ENCODE results near the gene ACER2. TPM values are rescaled to one million over a fixed set of nuclear protein-coding genes. Genes with fewer than 3 reads are reported as not detected.

Gene ACER2
- total RNA-seq, 3 donors from 2014 or later (not counting 1 experiment from before 2014, with no cell fraction given) = 0.61 to 1.3 (median 1.2) TPM

GRCh38 chr9:19471737-19472648 lies 63.2 kb downstream of the ACER2 start:
- peaks cover 12 to 13% of the 10 kb centered on the region in 2 donors for H3K27me3 Mint-ChIP-seq (ENCODE audit: low read depth in 2 of 2)
- H3K4me1 Mint-ChIP-seq = peaks cover 5 to 6% of the 10 kb centered on the region in 2 donors
- H3K4me3 ChIP-seq (ENCODE audit: low read length) = no peak overlapping the region
- H3K36me3 ChIP-seq (ENCODE audit: control insufficient read depth, insufficient read depth, low read length) = no peaks in the 10 kb centered on the region
- no peaks in the 10 kb centered on the region for H3K36me3 Mint-ChIP-seq
- H3K4me3 Mint-ChIP-seq = peak overlapping the region; percentile 47
- 9% methylated on average over 18 of the region's 18 CpGs for WGBS (ENCODE audit: insufficient coverage)
- DNase-seq = peak in 1 of 2 donors; percentile 63
- ATAC-seq = peak; percentile 57 to 83 (median 58)
- H3K9me3 Mint-ChIP-seq = no peaks in the 10 kb centered on the region
- TF ChIP-seq CTCF (IDR thresholded peaks at IDR 0.05) = peak; percentile 51
- no peak overlapping the region for H3K27ac Mint-ChIP-seq
- H3K4me1 ChIP-seq (ENCODE audit: control insufficient read depth, insufficient read depth, low read length) = peaks cover 11% of the 10 kb centered on the region
- no peaks in the 10 kb centered on the region for H3K9me3 ChIP-seq (ENCODE audit: control insufficient read depth, insufficient read depth, low read length)
- no peak overlapping the region for H3K27ac ChIP-seq (ENCODE audit: low read length)
- no peaks in the 10 kb centered on the region for H3K27me3 ChIP-seq (ENCODE audit: control insufficient read depth, insufficient read depth, low read length)
- intact Hi-C loops (cut with micrococcal nuclease) = no loop called here

GRCh38 chr9:19473605-19474004 lies 64.8 kb downstream of the ACER2 start:
- Histone ChIP-seq H3K27ac (ENCODE audit: low read length) (no peak overlapping the region), H3K36me3 (ENCODE audit: control insufficient read depth, insufficient read depth, low read length) (no peaks in the 10 kb centered on the region), H3K4me1 (ENCODE audit: control insufficient read depth, insufficient read depth, low read length) (peaks cover 11% of the 10 kb centered on the region), H3K27me3 (ENCODE audit: control insufficient read depth, insufficient read depth, low read length) (no peaks in the 10 kb centered on the region), H3K4me3 (ENCODE audit: low read length) (no peak overlapping the region), H3K9me3 (ENCODE audit: control insufficient read depth, insufficient read depth, low read length) (no peaks in the 10 kb centered on the region)
- Mint-ChIP-seq H3K9me3 (no peaks in the 10 kb centered on the region), H3K27ac (no peak overlapping the region), H3K36me3 (no peaks in the 10 kb centered on the region), H3K4me1 (peaks cover 5 to 6% of the 10 kb centered on the region in 2 donors), H3K4me3 (no peak overlapping the region), H3K27me3 (ENCODE audit: low read depth in 2 of 2) (peaks cover 13% of the 10 kb centered on the region in 2 donors)
- ATAC-seq = no peak
- no peak for TF ChIP-seq CTCF (IDR thresholded peaks at IDR 0.05)
- no peak for DNase-seq
- intact Hi-C loops (cut with micrococcal nuclease) = no loop called here

GRCh38 chr9:19479874-19480273 lies 71.1 kb downstream of the ACER2 start:
- ATAC-seq (no peak), DNase-seq (peak in 1 of 2 donors; percentile 15)
- no peak overlapping the region for H3K4me3 Mint-ChIP-seq
- H3K36me3 Mint-ChIP-seq = no peaks in the 10 kb centered on the region
- no peaks in the 10 kb centered on the region for H3K9me3 Mint-ChIP-seq
- H3K4me3 ChIP-seq (ENCODE audit: low read length) = no peak overlapping the region
- intact Hi-C loops (cut with micrococcal nuclease) = no loop called here
- H3K27me3 Mint-ChIP-seq (ENCODE audit: low read depth in 2 of 2) = peaks cover 19 to 36% of the 10 kb centered on the region in 2 donors
- H3K4me1 ChIP-seq (ENCODE audit: control insufficient read depth, insufficient read depth, low read length) = no peaks in the 10 kb centered on the region
- no peaks in the 10 kb centered on the region for H3K27me3 ChIP-seq (ENCODE audit: control insufficient read depth, insufficient read depth, low read length)
- H3K27ac ChIP-seq (ENCODE audit: low read length) = no peak overlapping the region
- no peak for TF ChIP-seq CTCF (IDR thresholded peaks at IDR 0.05)
- no peaks in the 10 kb centered on the region for H3K36me3 ChIP-seq (ENCODE audit: control insufficient read depth, insufficient read depth, low read length)
- H3K27ac Mint-ChIP-seq = no peak overlapping the region
- H3K4me1 Mint-ChIP-seq = no peaks in the 10 kb centered on the region
- no peaks in the 10 kb centered on the region for H3K9me3 ChIP-seq (ENCODE audit: control insufficient read depth, insufficient read depth, low read length)
